Activated CD4-positive, alpha-beta T cell treated with anti-CD3 and anti-CD28 coated beads for 36 hours (primary cell): Measurements from ENCODE around the gene PODN. TPM values are rescaled to one million over a fixed set of nuclear protein-coding genes. Genes with fewer than 3 reads are reported as not detected.

Experiments used
- ATAC-seq: fragments of 200-7000 bp; cut with Tn5 transposase; one replicate; pipeline ENCODE4 v1.10.0; 2021; ENCODE audit warnings: mild to moderate bottlenecking, moderate library complexity
- CTCF ChIA-PET: fragments of 350-600 bp; sonication (Branson Sonifier 250); formaldehyde crosslinking; loops from one replicate; lab custom pipeline; 2021; ENCODE audit warnings: antibody characterized with exemption; lab: Charles Lee
- POLR2A ChIA-PET: fragments of 350-600 bp; sonication (Branson Sonifier 250); formaldehyde crosslinking; loops from one replicate; lab custom pipeline; 2021; ENCODE audit warnings: antibody characterized with exemption, inconsistent platforms; lab: Charles Lee
- DNase-seq: peaks from one replicate; pipeline ENCODE4 v3.0.0-alpha.2; 2020
- H3K27ac Mint-ChIP-seq: one replicate; pipeline ENCODE4 v1.8.0; 2021; ENCODE audit warnings: mixed read lengths
- H3K27me3 Mint-ChIP-seq: one replicate; pipeline ENCODE4 v1.8.0; 2021; ENCODE audit warnings: mixed read lengths
- H3K36me3 Mint-ChIP-seq: one replicate; pipeline ENCODE4 v1.8.0; 2021; ENCODE audit warnings: low read depth, mixed read lengths
- H3K4me1 Mint-ChIP-seq: one replicate; pipeline ENCODE4 v1.8.0; 2021; ENCODE audit warnings: mixed read lengths
- H3K4me3 Mint-ChIP-seq: one replicate; pipeline ENCODE4 v1.8.0; 2021; ENCODE audit warnings: mild to moderate bottlenecking, moderate library complexity, mixed read lengths
- H3K9me3 Mint-ChIP-seq: one replicate; pipeline ENCODE4 v1.8.0; 2021; ENCODE audit warnings: low read depth, mixed read lengths
- intact Hi-C, 2 experiments: fragments of 100-400 bp; cut with DNase I in 1 of 2; cut with micrococcal nuclease in 1 of 2; formaldehyde crosslinking; loops; one replicate each; pipeline versions ENCODE4 v1.14.2 to v1.15.1; 2022 to 2024; cut with DNase I, micrococcal nuclease
- total RNA-seq, 2 experiments: library from RNA; stranded (reverse); gene quantifications; one replicate each; pipeline ENCODE4 v1.2.3, GENCODE V29; 2021

Gene PODN
- total RNA-seq, 2 experiments from 2014 or later: not detected

- CTCF ChIA-PET: interaction anchor here (0.5 to 1.3 kb wide), 6 partner anchors 10 to 295 kb away, joined by 3 to 4 read pairs (median 3); no protein-coding TSS in a partner anchor
- Mint-ChIP-seq H3K36me3 (no peaks in the 10 kb centered on the region), H3K27ac (no peak overlapping the region), H3K9me3 (no peaks in the 10 kb centered on the region), H3K4me1 (no peaks in the 10 kb centered on the region), H3K4me3 (no peak overlapping the region), H3K27me3 (peaks cover 14% of the 10 kb centered on the region)
- POLR2A ChIA-PET: interaction anchor here (0.6 kb wide), 1 partner anchor 294 kb away, joined by 6 read pairs; no protein-coding TSS in a partner anchor
- no peak for DNase-seq
- intact Hi-C loops: loop anchor here in 1 of 2 experiments (10.0 kb wide), 1 partner anchor 116 kb away; no protein-coding TSS in a partner anchor
- no peak for ATAC-seq
Observed at GRCh38 chr1:53068314-53069099, 6.5 kb downstream of the PODN start.

DNA sequence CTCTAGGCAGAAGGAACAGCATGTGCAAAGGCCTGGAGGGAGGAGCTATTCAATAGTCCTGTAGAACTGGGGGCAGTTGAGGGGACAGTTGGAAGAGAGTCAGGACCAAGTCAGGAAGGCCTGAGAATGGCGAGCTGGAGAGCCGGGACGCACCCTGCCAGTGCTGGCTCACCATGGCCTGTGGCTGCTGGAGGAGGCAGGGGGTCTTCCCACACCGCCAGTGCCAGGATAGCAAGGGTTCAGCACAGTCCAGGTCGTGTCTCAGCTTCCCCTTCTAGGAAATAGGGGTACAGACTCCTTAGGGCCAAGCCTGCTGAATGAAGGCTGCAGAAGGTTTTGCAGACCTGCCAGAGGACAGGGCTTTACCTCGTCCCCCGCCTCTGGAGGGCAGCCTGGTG, 7.3 kb downstream of the PODN start:
- H3K9me3 Mint-ChIP-seq: no peaks in the 10 kb centered on the region
- POLR2A ChIA-PET: no interaction called here
- H3K4me1 Mint-ChIP-seq: no peaks in the 10 kb centered on the region
- DNase-seq (no peak), ATAC-seq (no peak)
- H3K27me3 Mint-ChIP-seq: peaks cover 8% of the 10 kb centered on the region
- CTCF ChIA-PET: interaction anchor here (0.5 kb wide), 1 partner anchor 296 kb away, joined by 4 read pairs; no protein-coding TSS in a partner anchor
- no peak overlapping the region for H3K4me3 Mint-ChIP-seq
- no peaks in the 10 kb centered on the region for H3K36me3 Mint-ChIP-seq
- intact Hi-C loops: loop anchor here in 1 of 2 experiments (10.0 kb wide), 1 partner anchor 116 kb away; no protein-coding TSS in a partner anchor
- no peak overlapping the region for H3K27ac Mint-ChIP-seq

GRCh38 chr1:53069663-53070327, 7.8 kb downstream of the PODN start:
- Mint-ChIP-seq H3K27ac (no peak overlapping the region), H3K4me3 (no peak overlapping the region), H3K4me1 (no peaks in the 10 kb centered on the region), H3K27me3 (peaks cover 8% of the 10 kb centered on the region), H3K36me3 (no peaks in the 10 kb centered on the region), H3K9me3 (no peaks in the 10 kb centered on the region)
- DNase-seq (no peak), ATAC-seq (no peak)
- intact Hi-C loops: loop anchor here in 1 of 2 experiments (10.0 kb wide), 1 partner anchor 115 kb away; no protein-coding TSS in a partner anchor
- POLR2A ChIA-PET: no interaction called here
- CTCF ChIA-PET: no interaction called here

DNA sequence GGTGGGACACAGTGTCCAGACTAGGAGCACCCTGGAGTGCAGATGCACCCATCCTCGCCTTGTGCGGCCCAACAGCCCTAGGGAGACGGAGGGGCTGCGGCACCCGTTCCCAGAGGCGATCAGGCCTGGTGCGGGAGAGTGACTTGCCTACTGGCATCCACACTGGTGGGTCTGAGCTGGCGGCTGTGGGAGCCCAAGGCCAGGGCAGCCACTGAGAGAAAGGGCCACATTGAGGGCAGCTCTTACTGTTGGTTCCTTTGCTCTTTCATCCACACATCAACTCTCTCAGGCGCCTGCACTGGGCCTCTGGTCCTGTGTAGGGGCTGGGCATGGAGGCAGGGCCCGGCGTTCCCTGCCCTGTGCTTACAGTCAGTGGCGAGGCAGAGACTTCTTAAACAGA, 8.6 kb downstream of the PODN start:
- DNase-seq: no peak
- no peaks in the 10 kb centered on the region for H3K4me1 Mint-ChIP-seq
- H3K9me3 Mint-ChIP-seq: no peaks in the 10 kb centered on the region
- POLR2A ChIA-PET: no interaction called here
- intact Hi-C loops: no loop called here
- no peak for ATAC-seq
- peaks cover 4% of the 10 kb centered on the region for H3K27me3 Mint-ChIP-seq
- CTCF ChIA-PET: no interaction called here
- H3K36me3 Mint-ChIP-seq: no peaks in the 10 kb centered on the region
- H3K27ac Mint-ChIP-seq: no peak overlapping the region
- no peak overlapping the region for H3K4me3 Mint-ChIP-seq

- ChIA-PET POLR2A (no interaction called here), CTCF (interaction anchor here (0.5 kb wide), 1 partner anchor 344 kb away, joined by 3 read pairs; no protein-coding TSS in a partner anchor)
- intact Hi-C loops: no loop called here
- Mint-ChIP-seq H3K27me3 (peaks cover 2% of the 10 kb centered on the region), H3K27ac (no peak overlapping the region), H3K36me3 (no peaks in the 10 kb centered on the region), H3K9me3 (no peaks in the 10 kb centered on the region), H3K4me3 (no peak overlapping the region), H3K4me1 (no peaks in the 10 kb centered on the region)
- no peak for DNase-seq
- no peak for ATAC-seq
Observed at GRCh38 chr1:53071167-53071865, 9.3 kb downstream of the PODN start.

GRCh38 chr1:53071915-53072314, 9.9 kb downstream of the PODN start:
- intact Hi-C loops: no loop called here
- H3K36me3 Mint-ChIP-seq: no peaks in the 10 kb centered on the region
- CTCF ChIA-PET: interaction anchor here (0.5 kb wide), 1 partner anchor 344 kb away, joined by 3 read pairs; no protein-coding TSS in a partner anchor
- ATAC-seq: no peak
- H3K27ac Mint-ChIP-seq: no peak overlapping the region
- H3K27me3 Mint-ChIP-seq: no peaks in the 10 kb centered on the region
- H3K4me3 Mint-ChIP-seq: no peak overlapping the region
- no peaks in the 10 kb centered on the region for H3K9me3 Mint-ChIP-seq
- DNase-seq: no peak
- POLR2A ChIA-PET: no interaction called here
- H3K4me1 Mint-ChIP-seq: no peaks in the 10 kb centered on the region

DNA sequence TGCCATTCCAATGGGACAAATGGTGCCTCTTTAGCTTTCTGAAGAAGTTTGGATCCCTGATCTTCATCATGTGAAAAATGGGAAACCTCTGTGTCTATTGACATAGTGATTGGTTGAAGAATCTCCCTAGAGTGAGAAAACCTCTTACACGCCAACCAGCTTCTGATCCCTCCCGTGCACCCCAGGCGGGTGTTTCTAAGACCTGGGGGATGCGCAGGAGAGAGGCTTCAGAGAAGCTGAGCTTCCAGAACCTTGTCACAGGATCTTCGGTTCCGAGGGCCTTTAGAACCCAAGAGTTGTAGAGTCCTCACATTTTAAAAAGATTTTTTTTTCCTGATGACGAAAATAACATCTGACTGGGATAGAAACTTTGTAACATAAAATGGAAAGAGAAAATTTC, 11.3 kb downstream of the PODN start:
- no peaks in the 10 kb centered on the region for H3K36me3 Mint-ChIP-seq
- H3K4me1 Mint-ChIP-seq: no peaks in the 10 kb centered on the region
- CTCF ChIA-PET: interaction anchor here (0.5 kb wide), 1 partner anchor 209 kb away, joined by 3 read pairs; no protein-coding TSS in a partner anchor
- no peaks in the 10 kb centered on the region for H3K9me3 Mint-ChIP-seq
- H3K27ac Mint-ChIP-seq: no peak overlapping the region
- H3K27me3 Mint-ChIP-seq: no peaks in the 10 kb centered on the region
- no peak overlapping the region for H3K4me3 Mint-ChIP-seq
- POLR2A ChIA-PET: no interaction called here
- ATAC-seq (no peak), DNase-seq (no peak)
- intact Hi-C loops: no loop called here

- Mint-ChIP-seq H3K4me1 (no peaks in the 10 kb centered on the region), H3K4me3 (no peak overlapping the region), H3K36me3 (no peaks in the 10 kb centered on the region), H3K27ac (no peak overlapping the region), H3K27me3 (no peaks in the 10 kb centered on the region), H3K9me3 (no peaks in the 10 kb centered on the region)
- intact Hi-C loops: no loop called here
- DNase-seq (no peak), ATAC-seq (no peak)
- CTCF ChIA-PET: no interaction called here
- POLR2A ChIA-PET: no interaction called here
Observed at GRCh38 chr1:53073868-53074311, 11.9 kb downstream of the PODN start.

GRCh38 chr1:53074313-53075154, 12.5 kb downstream of the PODN start:
- Mint-ChIP-seq H3K9me3 (no peaks in the 10 kb centered on the region), H3K36me3 (no peaks in the 10 kb centered on the region)
- DNase-seq: no peak

GRCh38 chr1:53075206-53075605, 13.2 kb downstream of the PODN start:
- ATAC-seq: no peak
- CTCF ChIA-PET: interaction anchor here (0.6 kb wide), 1 partner anchor 18 kb away, joined by 3 read pairs; no protein-coding TSS in a partner anchor
- Mint-ChIP-seq H3K4me1 (no peaks in the 10 kb centered on the region), H3K27ac (no peak overlapping the region), H3K36me3 (no peaks in the 10 kb centered on the region), H3K27me3 (no peaks in the 10 kb centered on the region), H3K4me3 (no peak overlapping the region), H3K9me3 (no peaks in the 10 kb centered on the region)
- intact Hi-C loops: no loop called here
- POLR2A ChIA-PET: no interaction called here
- no peak for DNase-seq

More at GRCh38 chr1:53074313-53075154, 12.5 kb downstream of the PODN start:
- Mint-ChIP-seq H3K27me3 (no peaks in the 10 kb centered on the region), H3K4me3 (no peak overlapping the region), H3K4me1 (no peaks in the 10 kb centered on the region), H3K27ac (no peak overlapping the region)
- intact Hi-C loops: no loop called here
- ChIA-PET POLR2A (no interaction called here), CTCF (interaction anchor here (0.6 kb wide), 1 partner anchor 19 kb away, joined by 3 read pairs; no protein-coding TSS in a partner anchor)
- no peak for ATAC-seq
